ENCODE measurements around the gene CLTB. TPM values are rescaled to one million over a fixed set of nuclear protein-coding genes. Genes with fewer than 3 reads are reported as not detected.

CLTB gene
- total and polyA plus RNA-seq, 10 donors, result 51.9 to 98.4 (median 63.9) TPM

DNA sequence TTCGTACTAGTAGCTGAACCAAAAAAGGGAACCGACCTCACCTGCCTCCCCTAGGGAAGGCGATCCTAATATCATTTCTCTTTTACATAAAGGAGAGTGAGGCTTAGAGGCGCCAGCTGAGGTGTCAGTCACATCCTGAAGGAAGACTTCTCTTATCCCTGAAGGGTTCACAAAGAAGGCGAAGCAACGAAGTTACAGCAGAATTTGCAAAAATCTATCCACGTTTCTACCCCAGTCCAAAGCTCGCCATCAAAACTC is 54.2 kb downstream of the CLTB start:
- Histone ChIP-seq H3K27ac (peak overlapping the region; percentile 69 to 91 (median 84)), H3K4me1 (peaks cover 25 to 77% (median 50%) of the 10 kb centered on the region in 6 donors), H3K36me3 (peaks cover 0 to 26% (median 5%) of the 10 kb centered on the region in 6 donors), H3K27me3 (replicated peaks in 1 of 7) (peaks cover 0 to 18% (median 0%) of the 10 kb centered on the region in 7 donors), H3K9me3 (no peaks in the 10 kb centered on the region), H3K4me3 (peak overlapping the region; percentile 63 to 93 (median 82))
- intact Hi-C loops (cut with DNase I; ENCODE audit: low total_unique reads), result no loop called here
- 47 to 53% (median 49%) methylated on average over 8 of the region's 8 CpGs for WGBS, 5 donors
- DNase-seq, result no peak
- TF ChIP-seq CTCF (IDR thresholded peaks at IDR 0.05 in 8 of 11, conservative IDR thresholded peaks at IDR 0.05 in 3 of 11), result no peak
- no peak for TF ChIP-seq POLR2A (IDR thresholded peaks at IDR 0.05)
- TF ChIP-seq POLR2AphosphoS5 (IDR thresholded peaks at IDR 0.05), result no peak

DNA sequence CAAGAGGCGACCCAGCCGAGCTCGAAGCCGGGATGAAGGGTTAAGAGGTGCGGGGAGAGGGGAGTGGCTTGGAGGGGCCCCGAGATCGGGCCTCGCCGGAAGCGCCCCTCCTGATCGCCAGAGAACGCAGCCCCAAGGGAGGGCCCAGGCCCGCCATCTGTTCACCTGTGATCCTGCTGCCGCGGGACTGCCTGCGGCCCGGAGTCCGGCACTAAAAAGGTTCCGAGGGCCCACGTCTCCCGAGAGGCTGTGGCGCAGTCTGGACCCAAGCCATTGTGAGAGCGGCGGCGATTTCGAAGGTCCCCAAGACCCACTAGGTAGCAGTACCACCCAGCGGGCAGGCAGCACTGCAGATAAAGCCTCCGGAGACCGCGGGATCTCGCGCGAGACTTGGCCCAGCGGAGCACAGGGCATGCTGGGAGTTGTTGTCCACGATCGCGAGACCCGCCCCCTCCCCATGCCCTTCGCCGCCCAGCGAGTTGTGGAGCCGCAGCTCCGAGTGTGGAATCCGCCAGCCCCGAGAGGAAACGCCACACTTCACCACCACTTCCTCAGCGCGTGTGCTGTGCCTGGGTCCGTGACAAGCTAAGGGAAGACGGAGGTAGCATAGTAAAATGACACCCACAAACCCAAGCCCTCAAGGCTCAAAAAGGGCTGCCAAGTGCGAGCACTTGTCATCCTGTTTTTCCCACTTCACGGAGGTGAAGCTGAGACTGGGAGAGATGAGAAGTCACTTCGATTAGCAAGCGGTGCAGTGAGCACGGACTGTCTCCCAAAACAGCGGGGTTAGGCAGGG is 54.7 kb downstream of the CLTB start, which contains the start of gene KIAA1191:
Gene KIAA1191 (minus strand): TSS at position 328 of the 796 bp plus-strand sequence. CDS start 2,256 bp downstream, outside the sequence.
- H3K27ac ChIP-seq, result peak within 1 kb of the TSS; percentile 69 to 91 (median 84)
- peak within 1 kb of the TSS; percentile 63 to 93 (median 82) for H3K4me3 ChIP-seq
- H3K9me3 ChIP-seq, result no peaks in the 10 kb centered on the region
- H3K27me3 ChIP-seq (replicated peaks in 1 of 7), result peaks cover 0 to 18% (median 0%) of the 10 kb centered on the region in 7 donors
- peaks cover 0 to 31% (median 9%) of the 10 kb centered on the region in 6 donors for H3K36me3 ChIP-seq
- TF ChIP-seq POLR2A (IDR thresholded peaks at IDR 0.05) (peak; percentile 66 to 95 (median 79)), POLR2AphosphoS5 (IDR thresholded peaks at IDR 0.05) (peak; percentile 97 to 99 (median 99)), CTCF (IDR thresholded peaks at IDR 0.05 in 8 of 11, conservative IDR thresholded peaks at IDR 0.05 in 3 of 11) (peak in 9 of 11 experiments; percentile 4 to 58 (median 36))
- peaks cover 25 to 81% (median 50%) of the 10 kb centered on the region in 6 donors for H3K4me1 ChIP-seq
- WGBS, 5 donors, result 1 to 2% (median 1%) methylated on average over 26 to 56 of the region's 56 CpGs
- peak; percentile 99 for DNase-seq
- intact Hi-C loops (cut with DNase I; ENCODE audit: low total_unique reads), result no loop called here

DNA sequence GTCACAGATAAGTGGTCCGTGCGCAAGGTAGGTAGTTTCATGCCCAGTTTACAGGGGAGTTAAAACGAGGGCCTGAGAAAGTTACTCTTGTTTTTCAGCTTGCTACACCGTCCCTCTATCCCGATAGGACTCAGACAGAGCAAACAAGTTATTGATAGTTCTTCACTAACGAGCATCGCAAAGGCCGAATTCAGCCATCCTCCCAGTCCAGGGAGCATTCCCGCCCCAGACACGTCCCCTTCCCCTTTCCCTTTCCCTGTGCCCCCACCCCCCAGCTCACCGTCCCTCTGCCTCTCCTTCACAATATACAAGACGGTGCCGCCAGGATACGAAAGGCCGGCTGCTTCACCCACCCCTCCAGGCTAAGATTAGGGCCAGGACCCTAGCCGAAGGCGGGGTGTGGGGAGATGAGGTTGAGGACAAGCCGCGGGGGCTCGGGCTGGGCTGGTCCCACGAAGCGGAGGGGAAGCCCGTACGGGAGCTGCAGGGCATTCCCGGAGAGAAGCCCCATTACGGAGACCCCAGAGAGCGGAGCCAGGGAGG is 55.4 kb downstream of the CLTB start:
- peaks cover 0 to 38% (median 12%) of the 10 kb centered on the region in 6 donors for H3K36me3 ChIP-seq
- H3K9me3 ChIP-seq, result no peaks in the 10 kb centered on the region
- H3K4me1 ChIP-seq, result peaks cover 22 to 81% (median 45%) of the 10 kb centered on the region in 6 donors
- no peak for TF ChIP-seq CTCF (IDR thresholded peaks at IDR 0.05 in 8 of 11, conservative IDR thresholded peaks at IDR 0.05 in 3 of 11)
- TF ChIP-seq POLR2A (IDR thresholded peaks at IDR 0.05), result no peak
- TF ChIP-seq POLR2AphosphoS5 (IDR thresholded peaks at IDR 0.05), result no peak
- H3K27me3 ChIP-seq (replicated peaks in 1 of 7), result peaks cover 0 to 13% (median 0%) of the 10 kb centered on the region in 7 donors
- intact Hi-C loops (cut with DNase I; ENCODE audit: low total_unique reads), result no loop called here
- 2 to 3% (median 2%) methylated on average over 16 to 27 of the region's 27 CpGs for WGBS, 5 donors
- DNase-seq, result no peak
- peak overlapping the region; percentile 69 to 91 (median 84) for H3K27ac ChIP-seq
- H3K4me3 ChIP-seq, result peak overlapping the region; percentile 63 to 93 (median 82)

- H3K9me3 ChIP-seq, result no peaks in the 10 kb centered on the region
- WGBS, 5 donors, result 60 to 85% (median 74%) methylated on average over 4 of the region's 4 CpGs
- peak overlapping the region in 2 of 8 donors; percentile 80 to 83 for H3K4me3 ChIP-seq
These were observed 56.7 kb downstream of the CLTB start for GRCh38 chr5:176359658-176360057.

More at GRCh38 chr5:176359658-176360057, 56.7 kb downstream of the CLTB start:
- intact Hi-C loops (cut with DNase I; ENCODE audit: low total_unique reads), result no loop called here
- TF ChIP-seq CTCF (IDR thresholded peaks at IDR 0.05 in 8 of 11, conservative IDR thresholded peaks at IDR 0.05 in 3 of 11) (no peak), POLR2A (IDR thresholded peaks at IDR 0.05) (no peak), POLR2AphosphoS5 (IDR thresholded peaks at IDR 0.05) (no peak)
- no peaks in the 10 kb centered on the region for H3K27me3 ChIP-seq (replicated peaks in 1 of 7)
- peaks cover 0 to 51% (median 21%) of the 10 kb centered on the region in 6 donors for H3K36me3 ChIP-seq
- no peak for DNase-seq
- no peak overlapping the region for H3K27ac ChIP-seq
- peaks cover 19 to 76% (median 38%) of the 10 kb centered on the region in 6 donors for H3K4me1 ChIP-seq
